HCT116 (cell line): ENCODE measurements around the gene COG5. TPM values are rescaled to one million over a fixed set of nuclear protein-coding genes. Genes with fewer than 3 reads are reported as not detected.

Experiments used
- ATAC-seq: fragments of 200-7000 bp; cut with Tn5 transposase; 2 replicates; pipeline ENCODE4 v1.9.1; 2020; ENCODE audit warnings: mild to moderate bottlenecking, moderate library complexity
- BruUV-seq: library from RNA; stranded (reverse); fragments of 400-500 nt; replicated peaks from 2 replicates; lab custom pipeline; 2021; lab: Mats Ljungman, UMichigan
- CTCF ChIA-PET: fragments of 300-600 bp; sonication (Branson Sonifier 250); formaldehyde crosslinking; loops from one replicate; lab custom pipeline; 2021; ENCODE audit warnings: antibody characterized with exemption; lab: Charles Lee
- POLR2A ChIA-PET: fragments of 300-600, 350-600 bp; sonication (Branson Sonifier 250); formaldehyde crosslinking; loops from one replicate; lab custom pipeline; 2021; ENCODE audit warnings: antibody characterized with exemption; lab: Charles Lee
- RAD21 ChIA-PET, 2 experiments: fragments of 300-600 bp; sonication (Branson Sonifier 250); formaldehyde crosslinking; loops; one replicate each; lab custom pipeline; 2023; ENCODE audit warnings: low total read pairs in 2 of 2; ENCODE audit not compliant: uncharacterized antibody in 2 of 2, unreplicated experiment in 2 of 2, low non-redundant PET in 1 of 2; lab: Charles Lee
- DNase-seq: peaks from one replicate; pipeline ENCODE4 v3.0.0-alpha.2; 2010; ENCODE audit warnings: low read depth, low spot score
- H2AFZ ChIP-seq: fragments of 200-600 bp; shearing (Covaris generic), sonication (generic); 2 replicates; pipeline ENCODE4 v1.6.1; 2017; ENCODE audit warnings: low read depth, mixed run types, mixed read lengths, antibody characterized with exemption, low read length; ENCODE audit not compliant: poor library complexity, severe bottlenecking
- H3K27ac ChIP-seq: 2 replicates; pipeline ENCODE4 v1.5.1; 2012; ENCODE audit warnings: low read depth, low read length
- H3K27me3 ChIP-seq: fragments of 200-600 bp; sonication (generic); 2 replicates; pipeline ENCODE4 v1.6.1; 2016; ENCODE audit warnings: mixed run types, low read length, mixed read lengths; ENCODE audit not compliant: insufficient read depth
- H3K36me3 ChIP-seq, 2 experiments: fragments of 200-500 bp in 1 of 2; fragments of 200-600 bp in 1 of 2; sonication (Bioruptor generic) in 1 of 2; sonication (generic) in 1 of 2; 2 replicates each; pipeline versions ENCODE4 v1.5.1 to v1.6.1; 2014 to 2016; ENCODE audit warnings: low read length in 2 of 2, inconsistent platforms in 1 of 2, mixed read lengths in 1 of 2, mixed run types in 1 of 2; ENCODE audit not compliant: insufficient read depth in 2 of 2, control insufficient read depth in 1 of 2
- H3K4me1 ChIP-seq, 2 experiments: fragments of 200-600 bp in 1 of 2; sonication (generic) in 1 of 2; 2 replicates each; pipeline versions ENCODE4 v1.5.1 to v1.6.1; 2012 to 2017; ENCODE audit warnings: low read length in 2 of 2, inconsistent platforms in 1 of 2, mild to moderate bottlenecking in 1 of 2, mixed read lengths in 1 of 2, mixed run types in 1 of 2, moderate library complexity in 1 of 2; ENCODE audit not compliant: insufficient read depth in 2 of 2, control insufficient read depth in 1 of 2
- H3K4me2 ChIP-seq: fragments of 200-600 bp; sonication (generic); 2 replicates; pipeline ENCODE4 v1.6.1; 2017; ENCODE audit warnings: mixed run types, low read length, mixed read lengths
- H3K4me3 ChIP-seq, 2 experiments: fragments of 200-600 bp in 1 of 2; sonication (generic) in 1 of 2; replicated peaks in 1 of 2; 2 replicates each; pipeline ENCODE4 v1.5.1; 2011 to 2016; ENCODE audit warnings: low read length in 2 of 2, control low read depth in 1 of 2, low read depth in 1 of 2, mild to moderate bottlenecking in 1 of 2, mixed read lengths in 1 of 2, mixed run types in 1 of 2
- H3K79me2 ChIP-seq: fragments of 200-600 bp; sonication (generic); 2 replicates; pipeline ENCODE4 v1.6.1; 2017; ENCODE audit warnings: mild to moderate bottlenecking, mixed run types, low read length, moderate library complexity, mixed read lengths; ENCODE audit not compliant: insufficient read depth
- H3K9ac ChIP-seq: fragments of 200-600 bp; sonication (generic); 2 replicates; pipeline ENCODE4 v1.6.1; 2016; ENCODE audit warnings: low read length, mixed read lengths
- H3K9me2 ChIP-seq: fragments of 200-600 bp; sonication (generic), shearing (Covaris generic); 2 replicates; pipeline ENCODE4 v1.6.1; 2017; ENCODE audit warnings: mixed run types, mild to moderate bottlenecking, moderate library complexity; ENCODE audit not compliant: insufficient read depth
- H3K9me3 ChIP-seq, 2 experiments: fragments of 200-500 bp in 1 of 2; fragments of 200-600 bp in 1 of 2; sonication (Bioruptor generic) in 1 of 2; sonication (generic) in 1 of 2; 2 replicates each; pipeline ENCODE4 v1.6.1; 2014 to 2017; ENCODE audit warnings: low read length in 2 of 2, mixed read lengths in 2 of 2, inconsistent platforms in 1 of 2, low read depth in 1 of 2, mild to moderate bottlenecking in 1 of 2, mixed run types in 1 of 2, moderate library complexity in 1 of 2; ENCODE audit not compliant: control insufficient read depth in 1 of 2, insufficient read depth in 1 of 2
- H4K20me1 ChIP-seq: fragments of 200-600 bp; sonication (generic), shearing (Covaris generic); 2 replicates; pipeline ENCODE4 v1.6.1; 2017; ENCODE audit warnings: mixed run types, mild to moderate bottlenecking, moderate library complexity; ENCODE audit not compliant: insufficient read depth
- ELF1 ChIP-seq: IDR thresholded peaks from 2 replicates; pipeline ENCODE4 v1.6.1; 2012; ENCODE audit warnings: low read depth, borderline replicate concordance
- POLR2A ChIP-seq: IDR thresholded peaks from 2 replicates; pipeline ENCODE4 v1.7.0; 2011; ENCODE audit warnings: borderline replicate concordance; ENCODE audit not compliant: insufficient read depth, insufficient read length; ENCODE audit errors: extremely low read depth
- POLR2AphosphoS5 ChIP-seq: IDR thresholded peaks from 2 replicates; pipeline ENCODE4 v1.6.1; 2011; ENCODE audit warnings: mild to moderate bottlenecking, low read depth, low read length, moderate library complexity
- RAD21 ChIP-seq: IDR thresholded peaks from 2 replicates; pipeline ENCODE4 v1.6.1; 2012; ENCODE audit warnings: low read depth, mild to moderate bottlenecking
- SIN3A ChIP-seq: IDR thresholded peaks from 2 replicates; pipeline ENCODE4 v1.6.1; 2012; ENCODE audit warnings: low read depth
- SP1 ChIP-seq: IDR thresholded peaks from 2 replicates; pipeline ENCODE4 v1.6.1; 2012; ENCODE audit warnings: low read depth
- SRF ChIP-seq: IDR thresholded peaks from 2 replicates; pipeline ENCODE4 v1.6.1; 2012; ENCODE audit warnings: low read depth
- TCF7L2 ChIP-seq: IDR thresholded peaks from 2 replicates; pipeline ENCODE4 v1.7.0; 2011; ENCODE audit warnings: borderline replicate concordance, inconsistent platforms; ENCODE audit not compliant: insufficient read depth, insufficient read length; ENCODE audit errors: extremely low read depth
- YY1 ChIP-seq: IDR thresholded peaks from 2 replicates; pipeline ENCODE4 v1.6.1; 2011; ENCODE audit warnings: low read length, low read depth, moderate library complexity, mild to moderate bottlenecking; ENCODE audit not compliant: insufficient replicate concordance; ENCODE audit errors: extremely low read depth
- ZFX ChIP-seq: fragments of 450-650 bp; IDR thresholded peaks from 2 replicates; pipeline ENCODE4 v1.6.1; 2017
- intact Hi-C: fragments of 100-400 bp; cut with micrococcal nuclease; formaldehyde crosslinking; loops from 2 replicates; pipeline ENCODE4 v1.10.0; 2022
- total RNA-seq: library from RNA; stranded (reverse); gene quantifications from one replicate; pipeline ENCODE4 v1.2.1, GENCODE V29; 2021; ENCODE audit not compliant: unreplicated experiment
- TF ChIP-seq, protein P1 (sequence below), 3 experiments: fragments of 200-600 bp in 1 of 3; sonication (generic) in 1 of 3; IDR thresholded peaks in 2 of 3; conservative IDR thresholded peaks in 1 of 3; 2 replicates each; pipeline ENCODE4 v1.5.1; 2012 to 2017; ENCODE audit warnings: low read depth in 2 of 3, low read length in 2 of 3, antibody characterized with exemption in 1 of 3, borderline replicate concordance in 1 of 3, control low read depth in 1 of 3, mild to moderate bottlenecking in 1 of 3, mixed read lengths in 1 of 3, mixed run types in 1 of 3, moderate library complexity in 1 of 3; ENCODE audit not compliant: insufficient read depth in 1 of 3
- TF ChIP-seq, protein P2 (sequence below): IDR thresholded peaks from 2 replicates; pipeline ENCODE4 v1.6.1; 2011; ENCODE audit warnings: mild to moderate bottlenecking, low read length, moderate library complexity; ENCODE audit not compliant: insufficient replicate concordance; ENCODE audit errors: extremely low read depth
- TF ChIP-seq, protein P3 (sequence below): IDR thresholded peaks from 2 replicates; pipeline ENCODE4 v1.6.1; 2012; ENCODE audit warnings: low read depth

Gene COG5
- total RNA-seq, 1 experiment from 2014 or later: 30.7 TPM

DNA sequence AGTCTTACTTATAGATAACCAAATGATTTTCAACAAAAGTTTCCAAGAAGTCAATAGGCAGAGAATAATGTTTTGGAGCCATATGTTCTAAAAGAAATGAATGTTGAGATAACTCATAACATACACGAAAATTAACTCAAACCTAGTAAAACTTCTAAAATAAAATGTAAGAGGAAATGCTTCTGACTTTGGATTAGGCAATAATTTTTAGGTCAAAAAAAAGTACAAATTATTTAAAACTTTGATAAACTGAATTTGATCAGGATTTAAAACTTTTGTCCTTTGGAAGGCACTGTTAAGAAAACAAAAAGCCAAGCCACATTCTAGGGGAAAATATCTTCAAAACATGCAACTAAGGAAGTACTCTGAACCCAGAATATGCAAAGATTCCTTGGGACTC is 242.1 kb downstream of the COG5 start:
- RAD21 ChIA-PET: no interaction called here
- peaks cover 0 to under 1% of the 10 kb centered on the region in 2 experiments; a peak in 1 of 4 replicates for H3K9me3 ChIP-seq
- POLR2A ChIA-PET: no interaction called here
- no peak for TF ChIP-seq YY1
- no peak for TF ChIP-seq POLR2AphosphoS5
- no peak for TF ChIP-seq SRF
- TF ChIP-seq POLR2A: no peak
- TF ChIP-seq SIN3A: no peak
- TF ChIP-seq, protein P1, sequence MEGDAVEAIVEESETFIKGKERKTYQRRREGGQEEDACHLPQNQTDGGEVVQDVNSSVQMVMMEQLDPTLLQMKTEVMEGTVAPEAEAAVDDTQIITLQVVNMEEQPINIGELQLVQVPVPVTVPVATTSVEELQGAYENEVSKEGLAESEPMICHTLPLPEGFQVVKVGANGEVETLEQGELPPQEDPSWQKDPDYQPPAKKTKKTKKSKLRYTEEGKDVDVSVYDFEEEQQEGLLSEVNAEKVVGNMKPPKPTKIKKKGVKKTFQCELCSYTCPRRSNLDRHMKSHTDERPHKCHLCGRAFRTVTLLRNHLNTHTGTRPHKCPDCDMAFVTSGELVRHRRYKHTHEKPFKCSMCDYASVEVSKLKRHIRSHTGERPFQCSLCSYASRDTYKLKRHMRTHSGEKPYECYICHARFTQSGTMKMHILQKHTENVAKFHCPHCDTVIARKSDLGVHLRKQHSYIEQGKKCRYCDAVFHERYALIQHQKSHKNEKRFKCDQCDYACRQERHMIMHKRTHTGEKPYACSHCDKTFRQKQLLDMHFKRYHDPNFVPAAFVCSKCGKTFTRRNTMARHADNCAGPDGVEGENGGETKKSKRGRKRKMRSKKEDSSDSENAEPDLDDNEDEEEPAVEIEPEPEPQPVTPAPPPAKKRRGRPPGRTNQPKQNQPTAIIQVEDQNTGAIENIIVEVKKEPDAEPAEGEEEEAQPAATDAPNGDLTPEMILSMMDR (IDR thresholded peaks at IDR 0.05 in 2 of 3, conservative IDR thresholded peaks at IDR 0.05 in 1 of 3; ENCODE audit: borderline replicate concordance in 1 of 3, insufficient read depth in 1 of 3, low read depth in 2 of 3, low read length in 2 of 3): no peak
- TF ChIP-seq, protein P2, sequence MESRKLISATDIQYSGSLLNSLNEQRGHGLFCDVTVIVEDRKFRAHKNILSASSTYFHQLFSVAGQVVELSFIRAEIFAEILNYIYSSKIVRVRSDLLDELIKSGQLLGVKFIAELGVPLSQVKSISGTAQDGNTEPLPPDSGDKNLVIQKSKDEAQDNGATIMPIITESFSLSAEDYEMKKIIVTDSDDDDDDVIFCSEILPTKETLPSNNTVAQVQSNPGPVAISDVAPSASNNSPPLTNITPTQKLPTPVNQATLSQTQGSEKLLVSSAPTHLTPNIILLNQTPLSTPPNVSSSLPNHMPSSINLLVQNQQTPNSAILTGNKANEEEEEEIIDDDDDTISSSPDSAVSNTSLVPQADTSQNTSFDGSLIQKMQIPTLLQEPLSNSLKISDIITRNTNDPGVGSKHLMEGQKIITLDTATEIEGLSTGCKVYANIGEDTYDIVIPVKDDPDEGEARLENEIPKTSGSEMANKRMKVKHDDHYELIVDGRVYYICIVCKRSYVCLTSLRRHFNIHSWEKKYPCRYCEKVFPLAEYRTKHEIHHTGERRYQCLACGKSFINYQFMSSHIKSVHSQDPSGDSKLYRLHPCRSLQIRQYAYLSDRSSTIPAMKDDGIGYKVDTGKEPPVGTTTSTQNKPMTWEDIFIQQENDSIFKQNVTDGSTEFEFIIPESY: no peak
- TF ChIP-seq TCF7L2: no peak
- TF ChIP-seq ELF1: no peak
- no peak for TF ChIP-seq SP1
- TF ChIP-seq, protein P3, sequence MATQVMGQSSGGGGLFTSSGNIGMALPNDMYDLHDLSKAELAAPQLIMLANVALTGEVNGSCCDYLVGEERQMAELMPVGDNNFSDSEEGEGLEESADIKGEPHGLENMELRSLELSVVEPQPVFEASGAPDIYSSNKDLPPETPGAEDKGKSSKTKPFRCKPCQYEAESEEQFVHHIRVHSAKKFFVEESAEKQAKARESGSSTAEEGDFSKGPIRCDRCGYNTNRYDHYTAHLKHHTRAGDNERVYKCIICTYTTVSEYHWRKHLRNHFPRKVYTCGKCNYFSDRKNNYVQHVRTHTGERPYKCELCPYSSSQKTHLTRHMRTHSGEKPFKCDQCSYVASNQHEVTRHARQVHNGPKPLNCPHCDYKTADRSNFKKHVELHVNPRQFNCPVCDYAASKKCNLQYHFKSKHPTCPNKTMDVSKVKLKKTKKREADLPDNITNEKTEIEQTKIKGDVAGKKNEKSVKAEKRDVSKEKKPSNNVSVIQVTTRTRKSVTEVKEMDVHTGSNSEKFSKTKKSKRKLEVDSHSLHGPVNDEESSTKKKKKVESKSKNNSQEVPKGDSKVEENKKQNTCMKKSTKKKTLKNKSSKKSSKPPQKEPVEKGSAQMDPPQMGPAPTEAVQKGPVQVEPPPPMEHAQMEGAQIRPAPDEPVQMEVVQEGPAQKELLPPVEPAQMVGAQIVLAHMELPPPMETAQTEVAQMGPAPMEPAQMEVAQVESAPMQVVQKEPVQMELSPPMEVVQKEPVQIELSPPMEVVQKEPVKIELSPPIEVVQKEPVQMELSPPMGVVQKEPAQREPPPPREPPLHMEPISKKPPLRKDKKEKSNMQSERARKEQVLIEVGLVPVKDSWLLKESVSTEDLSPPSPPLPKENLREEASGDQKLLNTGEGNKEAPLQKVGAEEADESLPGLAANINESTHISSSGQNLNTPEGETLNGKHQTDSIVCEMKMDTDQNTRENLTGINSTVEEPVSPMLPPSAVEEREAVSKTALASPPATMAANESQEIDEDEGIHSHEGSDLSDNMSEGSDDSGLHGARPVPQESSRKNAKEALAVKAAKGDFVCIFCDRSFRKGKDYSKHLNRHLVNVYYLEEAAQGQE: no peak
- no peak for TF ChIP-seq RAD21
- TF ChIP-seq ZFX: no peak
- no peaks in the 10 kb centered on the region for H3K9me2 ChIP-seq
- ATAC-seq (no peak), DNase-seq (no peak)
- H3K27me3 ChIP-seq: no peaks in the 10 kb centered on the region
- no peaks in the 10 kb centered on the region for H3K36me3 ChIP-seq
- no TSS peak for BruUV-seq
- H3K4me1 ChIP-seq: no peaks in the 10 kb centered on the region
- H3K27ac ChIP-seq: no peak overlapping the region
- H3K4me2 ChIP-seq: no peak overlapping the region
- H2AFZ ChIP-seq: no peak overlapping the region
- H3K79me2 ChIP-seq: no peaks in the 10 kb centered on the region
- intact Hi-C loops: no loop called here
- no peak overlapping the region for H3K9ac ChIP-seq
- H4K20me1 ChIP-seq: no peaks in the 10 kb centered on the region; the same call in 1 of the 2 replicates
- CTCF ChIA-PET: no interaction called here
- no peak overlapping the region for H3K4me3 ChIP-seq
